Activated CD8-positive, alpha-beta T cell treated with anti-CD3 and anti-CD28 coated beads for 36 hours (primary cell): ENCODE measurements around the gene KPTN. TPM values are rescaled to one million over a fixed set of nuclear protein-coding genes. Genes with fewer than 3 reads are reported as not detected.

Source experiments
- total RNA-seq, 2 experiments: library from RNA; stranded (reverse); gene quantifications; one replicate each; pipeline ENCODE4 v1.2.3, GENCODE V29; 2021

The KPTN gene
- total RNA-seq, 2 experiments from 2014 or later = 10.4 to 11.0 TPM

Other genes with a start within 250 kb of the KPTN start
- 10 to 100 TPM; 24.4 to 27.0 TPM for gene CCDC9, start 227.7 kb downstream of the KPTN start, total RNA-seq
- 10 to 100 TPM; 11.4 to 12.7 TPM for gene INAFM1, start 209.3 kb downstream of the KPTN start, total RNA-seq
- gene C5AR1, start 174.4 kb downstream of the KPTN start, total RNA-seq = 1 to 10 TPM in 1 of 2 experiments, under 1 TPM in 1; 0.65 to 2.2 TPM
- gene C5AR2, start 152.0 kb downstream of the KPTN start, total RNA-seq = under 1 TPM in 1 of 2 experiments, not detected in 1; 0.18 TPM
- 10 to 100 TPM; 14.2 to 14.9 TPM for gene DHX34, start 134.9 kb downstream of the KPTN start, total RNA-seq
- not detected for gene MEIS3, start 64.7 kb downstream of the KPTN start, total RNA-seq
- under 1 TPM; 0.18 to 0.43 TPM for gene SLC8A2, start 12.3 kb downstream of the KPTN start, total RNA-seq
- 10 to 100 TPM; 43.9 to 47.2 TPM for gene NAPA, start 30.8 kb upstream of the KPTN start, total RNA-seq
- under 1 TPM; 0.29 to 0.41 TPM for gene ZNF541, start 88.9 kb upstream of the KPTN start, total RNA-seq
- gene BICRA, start 124.9 kb upstream of the KPTN start, total RNA-seq = 1 to 10 TPM; 8.7 to 8.8 TPM
- 1 to 10 TPM; 1.1 to 1.4 TPM for gene EHD2, start 229.2 kb upstream of the KPTN start, total RNA-seq